DOHH2 (cell line): ENCODE data around the gene NAP1L4.

ENCODE experiments used
- CTCF ChIP-seq: fragments of 200-600 bp; sonication (generic); IDR thresholded peaks from one replicate; pipeline ENCODE4 v1.5.1; 2014; ENCODE audit warnings: antibody characterized with exemption, mild to moderate bottlenecking, low read depth, low read length; ENCODE audit not compliant: poor library complexity, severe bottlenecking
- EZH2phosphoT487 ChIP-seq: fragments of 200-600 bp; sonication (generic); IDR thresholded peaks from 2 replicates; pipeline ENCODE4 v1.6.1; 2017; ENCODE audit warnings: borderline replicate concordance, mild to moderate bottlenecking, antibody characterized with exemption, low read length, moderate library complexity, mixed read lengths

DNA sequence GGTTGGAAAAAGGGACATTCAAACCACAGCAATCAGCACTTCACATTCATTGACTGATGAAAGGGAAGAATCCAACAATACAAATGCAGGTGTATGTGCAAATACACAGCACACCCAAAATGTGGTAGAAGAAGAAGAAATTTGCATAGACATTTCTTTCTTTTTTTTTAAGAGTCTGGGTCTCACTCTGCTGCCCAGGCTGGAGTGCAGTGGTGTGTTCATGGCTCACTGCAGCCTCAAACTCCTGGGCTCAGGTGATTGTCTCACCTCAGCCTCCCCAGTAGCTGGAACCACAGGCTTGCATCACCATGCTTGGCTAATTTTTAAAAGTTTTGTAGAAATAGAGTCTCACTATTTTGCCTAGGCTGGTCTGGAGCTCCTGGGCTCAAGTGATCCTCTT is 43.2 kb upstream of the NAP1L4 start:
- TF ChIP-seq CTCF (no peak), EZH2phosphoT487 (no peak)
